NCI-H524 (cell line): ENCODE data around the gene TSPAN5.
A peak's percentile ranks its signal among the peaks of the same experiment; 100 is the strongest.
"Not testable (repeated sequence)": the region's sequence is repeated elsewhere in the genome, so short reads cannot be mapped to it uniquely, and the experiment has no call there.

ENCODE experiments used
- DNase-seq, 2 experiments: peaks; one replicate each; lab custom pipeline; 2025; lab: John Stamatoyannopoulos, UW

TSPAN5 gene

DNA sequence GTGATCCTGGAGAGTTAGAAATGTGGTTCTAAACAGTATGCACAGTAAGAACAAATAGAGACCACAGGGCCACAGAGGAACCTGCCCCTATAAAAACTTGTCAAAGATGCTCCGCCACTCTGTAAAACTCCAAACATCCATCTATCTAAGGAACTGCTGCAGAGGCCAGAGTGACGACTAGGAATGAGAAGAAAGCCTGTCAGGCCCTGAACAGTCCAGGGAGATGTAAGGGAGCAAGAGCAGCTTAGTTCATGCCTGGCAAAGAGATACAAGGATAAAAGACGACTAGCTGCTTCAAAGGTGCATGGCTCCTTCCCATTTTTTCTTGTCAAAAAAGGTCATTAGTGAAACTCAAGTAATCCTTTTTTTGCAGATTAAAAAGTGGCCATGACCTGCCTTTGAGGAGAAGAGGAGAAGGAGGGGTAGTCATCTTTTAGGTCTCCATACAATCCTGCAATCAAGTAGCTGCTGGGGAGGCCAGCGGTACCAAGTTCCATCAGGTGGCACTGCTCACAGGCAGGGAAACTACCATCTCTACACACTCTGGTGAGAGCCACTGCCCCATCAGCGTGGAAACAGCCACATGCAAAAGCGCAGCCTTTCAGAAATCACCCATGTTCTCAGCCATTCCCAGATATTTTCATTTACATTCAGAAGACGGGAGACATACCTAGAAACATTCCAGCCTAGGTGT, 162.1 kb downstream of the TSPAN5 start:
- no peak for DNase-seq

DNA sequence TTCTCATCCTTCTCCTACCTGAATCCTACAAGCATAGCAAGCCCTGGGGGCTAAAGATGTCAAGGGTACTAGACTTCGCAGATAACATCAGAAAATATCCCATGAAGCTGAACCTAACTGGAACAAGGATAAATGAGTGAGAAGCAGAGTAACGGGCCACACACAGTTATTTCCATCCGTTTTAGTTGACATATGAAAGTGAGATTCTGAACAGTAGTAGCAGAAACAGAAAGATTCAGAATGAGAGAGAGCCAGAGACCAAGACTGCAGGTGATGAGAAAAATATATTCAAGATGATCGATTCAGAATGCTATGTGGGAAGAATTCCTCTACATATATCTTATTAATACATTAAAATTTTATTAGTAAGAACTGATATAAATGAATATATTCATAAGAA, 165.1 kb downstream of the TSPAN5 start:
- no peak for DNase-seq

DNA sequence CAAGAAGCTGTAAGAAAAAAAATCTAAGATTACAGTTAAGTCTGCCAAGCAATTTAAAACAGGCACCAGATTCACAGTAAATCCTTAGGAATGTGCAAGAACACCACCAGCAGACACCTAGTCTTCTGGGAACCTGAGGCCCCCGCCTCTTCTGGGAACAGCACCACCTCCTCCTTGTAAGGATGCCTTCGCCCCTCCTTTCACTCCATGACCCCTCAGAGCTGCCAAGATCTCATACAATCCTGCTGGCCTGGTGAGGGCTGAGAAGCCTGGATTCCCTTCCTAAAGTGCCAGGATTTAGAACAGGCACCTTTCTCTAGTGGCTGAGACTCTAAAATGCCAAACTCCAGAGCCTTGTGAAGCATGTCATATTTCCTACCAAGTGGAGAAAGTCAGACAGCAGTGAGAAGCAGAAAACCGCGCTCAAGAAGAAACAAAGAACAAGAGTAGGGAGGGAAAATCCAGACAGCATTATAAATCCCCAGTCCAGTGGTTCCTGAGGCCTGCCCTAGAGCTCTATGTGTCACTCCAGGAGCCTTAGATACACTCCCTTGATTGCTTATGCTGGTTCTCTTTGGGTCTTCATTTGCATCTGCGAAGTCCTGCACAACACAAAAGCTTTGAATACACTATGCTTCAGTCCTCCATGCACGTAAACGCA, 166.4 kb downstream of the TSPAN5 start:
- DNase-seq, result no peak

DNA sequence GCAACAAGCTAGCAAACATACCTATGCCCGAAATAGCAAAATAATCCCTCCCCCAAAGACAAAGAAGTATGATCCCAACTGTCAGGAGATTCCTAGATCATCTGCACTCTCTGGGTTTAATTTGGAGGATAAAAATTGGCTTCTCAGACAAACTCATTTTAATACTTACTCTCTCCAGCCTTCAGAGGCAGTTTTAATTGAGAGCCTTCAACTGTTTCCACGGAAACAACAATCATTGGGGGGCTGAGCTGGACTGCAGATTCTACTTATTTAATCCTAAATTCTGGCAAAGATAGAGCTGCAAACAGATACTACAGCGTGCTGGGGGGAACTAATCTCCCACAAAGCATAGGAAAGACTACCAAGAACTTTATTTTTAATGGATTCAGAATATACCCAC, 168.2 kb downstream of the TSPAN5 start:
- no peak for DNase-seq

DNA sequence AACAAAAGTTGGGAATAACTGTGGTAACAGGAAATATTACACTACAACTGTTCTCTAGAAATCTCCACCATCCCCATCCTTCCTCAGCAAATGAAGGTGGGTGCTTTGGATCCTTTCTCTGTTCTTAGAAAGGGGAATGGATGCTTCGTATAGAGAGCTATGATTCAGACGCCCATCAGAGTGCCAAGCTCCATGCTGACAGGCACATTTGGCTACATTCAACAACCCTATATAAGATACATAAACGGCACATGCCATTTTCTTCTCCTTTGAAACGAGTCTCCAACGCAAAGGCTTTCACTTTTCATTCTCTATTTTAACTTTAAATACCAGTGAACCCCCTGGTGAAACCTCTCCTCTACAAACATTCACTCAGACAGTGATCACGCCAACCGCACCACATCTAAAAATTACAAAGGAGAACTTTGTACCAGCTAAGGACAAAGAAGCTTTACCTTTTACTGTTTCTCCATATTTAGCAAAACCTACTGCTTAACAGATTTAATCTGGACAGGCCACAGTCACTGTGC, 172.5 kb downstream of the TSPAN5 start:
- no peak for DNase-seq

DNA sequence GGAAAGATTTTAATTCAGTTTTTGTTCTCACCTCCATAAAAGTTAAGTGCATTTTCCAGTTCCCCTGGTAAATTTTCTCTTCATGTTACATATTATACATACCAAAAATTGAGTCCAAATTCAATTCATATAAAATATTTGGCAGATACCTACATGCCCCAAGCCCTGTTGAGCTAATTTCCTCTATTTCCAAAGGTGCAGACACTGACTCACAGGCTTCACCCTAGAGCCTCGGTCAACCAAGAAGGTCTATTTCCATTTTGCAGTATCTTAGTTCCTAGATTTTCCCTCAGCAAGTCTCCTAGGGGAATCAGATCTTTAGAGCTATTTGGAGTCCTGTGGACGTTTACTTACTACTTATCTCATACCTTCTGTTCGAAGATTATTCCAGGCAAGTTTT, 174.4 kb downstream of the TSPAN5 start:
- DNase-seq, result no peak

DNA sequence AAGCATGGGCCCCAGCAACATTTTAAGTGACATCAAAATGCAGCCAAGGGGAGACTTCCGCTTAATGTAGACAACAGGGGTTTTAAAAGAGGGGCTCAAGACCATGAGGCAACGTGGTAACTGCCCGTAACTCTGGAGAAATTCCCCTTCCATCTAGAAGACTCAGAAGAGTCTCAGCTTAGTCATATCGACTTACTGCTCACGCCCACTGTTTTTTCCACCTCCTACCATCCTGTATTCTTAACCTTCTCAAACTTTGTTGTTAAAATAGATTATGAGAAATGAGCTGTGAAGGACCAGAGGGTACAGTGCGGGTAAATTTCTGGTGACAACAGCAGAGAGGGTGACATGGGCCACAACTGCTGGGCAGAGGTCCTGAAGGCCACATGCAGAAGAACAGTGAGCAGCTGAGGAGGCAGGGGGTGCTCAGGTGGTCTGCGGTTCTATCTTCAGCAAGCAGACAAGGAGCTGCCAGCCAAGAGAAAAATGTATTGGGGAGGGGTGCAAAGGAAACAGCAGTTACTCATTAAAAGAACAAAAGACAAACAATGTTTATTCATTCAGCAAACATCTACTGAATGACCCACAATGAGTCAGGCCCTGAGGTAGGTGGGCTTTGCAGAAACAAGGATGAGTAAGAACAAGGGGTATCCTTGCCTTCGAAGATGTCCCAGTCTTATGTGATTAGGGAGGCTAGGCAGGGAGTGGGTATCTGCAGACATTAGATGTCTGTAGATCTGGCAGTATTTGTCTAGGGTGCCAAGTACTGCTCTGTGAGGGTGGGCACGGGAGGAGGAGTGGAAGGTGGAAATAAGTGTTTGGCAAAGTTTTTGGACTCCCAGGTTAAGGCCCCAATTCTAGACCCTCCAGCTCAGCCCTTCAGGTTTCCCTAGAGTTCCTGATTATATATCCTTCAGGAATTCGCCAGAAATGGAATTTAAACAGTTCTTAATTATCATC, 175.3 kb downstream of the TSPAN5 start:
- DNase-seq, result no peak

DNA sequence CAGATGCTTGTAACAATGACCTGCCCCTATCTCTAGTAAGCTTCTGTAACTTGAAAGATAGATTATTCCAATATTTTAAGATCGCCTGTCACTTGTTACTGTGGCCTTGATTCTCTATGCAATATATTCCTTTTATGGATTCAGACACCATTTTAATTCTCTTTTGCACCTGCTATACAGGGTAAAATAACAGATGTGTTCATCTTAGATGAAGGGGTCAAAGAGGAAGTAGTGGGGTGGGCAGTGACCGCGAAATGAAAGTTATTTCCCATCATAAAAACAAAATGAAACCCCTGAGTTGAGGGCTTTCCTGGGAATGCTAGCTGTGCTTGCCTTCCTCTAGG, 175.9 kb downstream of the TSPAN5 start:
- no peak for DNase-seq

DNA sequence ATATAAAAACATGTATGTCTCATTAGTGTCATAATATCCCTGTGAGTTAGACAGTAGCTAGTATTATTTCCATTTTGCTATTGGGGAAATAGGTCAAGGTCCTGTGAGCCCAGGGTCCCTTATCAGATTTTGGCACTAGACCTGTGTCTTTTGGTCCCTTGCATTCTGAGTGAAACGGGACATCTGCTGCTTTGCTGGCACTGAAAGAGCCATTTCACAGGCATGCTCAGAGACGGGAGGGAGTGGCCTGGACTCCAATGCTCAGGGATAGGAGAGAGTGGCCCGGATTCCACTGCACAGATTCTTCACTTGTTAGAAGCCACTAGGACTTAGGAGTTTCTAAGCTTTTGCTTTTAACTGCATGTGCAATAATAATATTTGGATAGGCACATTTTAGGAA, 177.2 kb downstream of the TSPAN5 start:
- DNase-seq, result no peak

DNA sequence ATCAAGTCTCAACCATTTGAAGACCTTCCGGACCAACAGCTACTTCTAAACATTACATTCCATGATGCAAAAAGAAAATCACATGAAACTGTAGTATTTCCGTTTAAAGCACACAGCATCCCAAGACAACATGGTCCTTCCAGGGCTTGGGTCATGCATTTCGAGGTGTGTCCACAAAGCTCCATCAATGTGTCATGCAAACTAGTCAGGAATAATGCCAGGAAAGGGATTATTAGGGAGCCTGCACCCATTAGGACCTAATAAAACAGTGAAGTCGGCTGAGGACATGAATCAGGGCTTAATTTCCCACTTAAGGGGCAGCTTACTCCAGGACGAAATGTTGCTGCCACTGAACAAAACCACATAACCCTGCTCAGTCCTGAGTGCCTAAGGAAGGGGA, 177.9 kb downstream of the TSPAN5 start:
- DNase-seq, result no peak

DNA sequence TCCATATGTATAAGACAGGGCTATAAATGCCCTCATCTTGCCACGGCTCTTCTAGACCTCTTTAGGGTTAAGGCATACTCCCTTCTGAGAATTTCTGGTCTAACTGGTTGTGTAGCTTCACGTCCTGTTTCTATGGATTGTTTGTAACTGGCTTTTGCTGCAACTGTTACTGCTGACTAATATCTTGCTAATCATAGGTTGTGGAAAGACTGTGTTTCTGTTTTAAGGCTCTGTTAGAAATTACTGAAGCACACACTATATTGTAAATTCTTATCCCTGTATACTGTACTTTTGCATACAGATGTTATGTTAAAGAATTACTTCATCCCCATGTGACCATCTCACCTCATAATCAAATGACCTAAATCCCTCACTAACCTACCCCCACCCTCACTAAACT, 178.8 kb downstream of the TSPAN5 start:
- not testable (repeated sequence) for DNase-seq

DNA sequence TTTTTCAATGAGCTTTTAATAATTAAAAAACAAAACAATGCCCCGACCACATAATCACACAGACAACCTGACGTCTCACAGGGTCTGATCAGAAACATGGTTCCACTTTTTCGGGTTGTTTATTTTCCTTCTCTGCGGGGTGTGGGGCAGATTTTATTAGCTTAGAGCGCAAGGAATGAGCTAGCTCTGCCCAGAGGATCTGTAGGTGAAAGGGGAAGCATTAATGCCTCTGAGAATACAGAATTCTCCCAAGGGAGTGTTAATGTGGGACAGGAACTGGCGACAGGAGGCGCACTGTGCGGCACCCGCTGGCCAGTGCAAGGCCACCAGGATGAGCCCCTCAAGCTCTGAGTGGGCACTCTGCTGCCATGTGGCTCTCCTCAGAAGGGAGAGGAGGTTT, 181.5 kb downstream of the TSPAN5 start:
- no peak for DNase-seq

DNA sequence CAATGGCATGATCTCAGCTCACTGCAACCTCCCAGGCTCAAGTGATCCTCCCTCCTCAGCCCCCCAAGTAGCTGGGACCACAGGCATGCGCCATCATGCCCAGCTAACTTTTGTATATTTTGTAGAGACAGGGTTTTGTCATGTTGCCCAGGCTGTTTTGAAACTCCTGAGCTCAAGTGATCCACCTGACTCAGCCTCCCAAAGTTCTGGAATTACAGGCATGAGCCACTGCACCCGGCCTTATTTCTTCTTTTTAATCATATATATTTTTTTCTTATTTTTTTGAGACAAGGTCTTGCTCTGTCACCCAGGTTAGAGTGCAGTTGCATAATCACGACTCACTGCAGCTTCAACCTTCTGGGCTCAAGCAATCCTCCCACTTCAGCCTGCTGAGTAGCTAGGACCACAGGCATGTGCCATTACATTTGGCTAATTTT, 184.0 kb downstream of the TSPAN5 start:
- DNase-seq, result no peak

DNA sequence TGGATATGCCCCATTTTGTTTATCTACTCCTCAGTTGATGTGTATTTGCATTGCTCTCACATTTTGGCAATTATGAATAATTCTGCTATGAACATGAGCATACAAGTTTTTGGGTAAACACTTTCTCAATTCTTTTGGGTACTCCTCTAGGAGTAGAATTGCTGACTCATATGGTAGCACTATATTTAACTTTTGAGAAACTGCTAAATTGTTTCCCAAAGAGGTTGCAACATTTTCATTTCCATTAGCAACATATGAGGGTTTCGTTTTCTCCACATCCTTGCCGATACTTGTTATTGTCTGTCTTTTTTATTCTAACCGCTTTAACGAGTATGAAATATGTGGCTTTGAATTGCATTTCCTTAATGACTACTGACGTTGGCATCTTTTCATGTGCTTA, 185.4 kb downstream of the TSPAN5 start:
- no peak for DNase-seq

DNA sequence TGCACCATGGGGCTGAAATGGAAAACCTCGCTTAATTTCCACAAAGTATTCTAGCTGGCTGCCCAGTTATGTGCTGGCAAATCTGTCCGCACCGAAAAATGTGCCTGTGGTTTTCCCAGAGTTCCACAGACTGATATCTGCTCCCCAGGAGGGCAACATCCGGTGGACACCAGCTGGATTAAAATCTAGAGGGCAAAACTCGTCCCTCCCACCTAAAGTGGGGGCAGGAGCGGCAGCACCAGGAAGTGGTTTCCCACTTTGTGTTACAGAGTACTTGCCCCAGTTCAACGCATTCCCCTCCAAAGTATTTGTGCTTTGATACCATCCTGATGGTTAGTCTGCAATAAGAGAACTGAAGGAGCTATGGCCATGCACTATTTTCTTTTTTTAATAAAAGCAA, 187.6 kb downstream of the TSPAN5 start:
- DNase-seq, result no peak

DNA sequence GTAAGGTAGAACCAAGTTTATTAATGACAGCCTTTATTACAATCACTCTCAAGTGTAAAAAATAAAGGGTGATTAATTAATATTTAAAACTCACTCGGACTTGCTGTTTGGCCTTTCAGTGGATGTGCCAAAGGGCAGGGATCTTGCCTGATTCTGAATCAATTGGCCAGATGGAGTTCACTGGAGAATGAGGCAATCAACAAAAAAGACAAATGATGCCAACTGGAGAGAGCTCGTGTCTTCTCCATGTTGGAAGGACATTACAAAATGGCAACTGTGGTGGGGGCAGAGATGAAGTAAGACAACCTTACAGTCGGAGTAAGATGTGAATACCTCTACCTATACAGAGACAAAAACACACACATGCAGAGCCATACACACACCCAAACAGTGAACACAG, 188.0 kb downstream of the TSPAN5 start:
- no peak for DNase-seq

DNA sequence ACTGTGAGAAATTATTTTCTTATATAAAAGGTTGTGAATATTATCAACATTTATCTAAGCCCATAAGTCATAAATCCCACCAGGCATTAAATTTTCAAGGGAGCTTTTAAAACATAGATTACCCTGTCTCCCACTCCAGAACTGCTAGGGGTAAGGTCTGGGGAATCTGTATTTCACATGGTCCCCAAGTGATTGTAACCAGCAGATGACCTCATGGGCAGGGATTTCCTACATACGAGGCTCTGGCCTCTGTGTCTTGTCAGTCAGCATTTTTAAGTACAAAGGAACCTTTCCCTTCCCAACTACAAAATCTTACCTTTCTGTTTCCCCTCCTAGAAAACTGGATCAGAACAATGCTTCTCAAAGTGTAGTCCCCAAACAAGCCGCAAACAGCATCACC, 188.6 kb downstream of the TSPAN5 start:
- no peak for DNase-seq

DNA sequence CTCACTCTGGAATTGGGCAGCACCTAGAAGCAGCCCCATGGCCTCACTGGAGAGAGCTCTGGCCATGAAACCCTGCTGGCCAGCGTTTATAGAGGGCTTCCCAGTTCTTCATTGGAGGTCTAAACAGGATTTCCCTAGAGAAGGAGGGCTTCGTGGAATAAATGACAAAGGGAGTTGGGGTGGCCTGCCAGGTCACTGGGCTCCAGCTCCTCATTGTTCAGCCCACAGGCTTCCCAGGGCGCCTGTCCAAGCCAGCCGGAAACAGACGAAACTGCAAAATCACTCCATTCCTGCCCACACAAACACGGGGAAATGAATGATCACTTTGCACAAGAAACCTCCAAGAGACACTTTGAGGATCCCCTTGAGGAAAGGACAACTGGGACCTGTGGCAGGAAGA, 189.7 kb downstream of the TSPAN5 start:
- DNase-seq, result no peak

DNA sequence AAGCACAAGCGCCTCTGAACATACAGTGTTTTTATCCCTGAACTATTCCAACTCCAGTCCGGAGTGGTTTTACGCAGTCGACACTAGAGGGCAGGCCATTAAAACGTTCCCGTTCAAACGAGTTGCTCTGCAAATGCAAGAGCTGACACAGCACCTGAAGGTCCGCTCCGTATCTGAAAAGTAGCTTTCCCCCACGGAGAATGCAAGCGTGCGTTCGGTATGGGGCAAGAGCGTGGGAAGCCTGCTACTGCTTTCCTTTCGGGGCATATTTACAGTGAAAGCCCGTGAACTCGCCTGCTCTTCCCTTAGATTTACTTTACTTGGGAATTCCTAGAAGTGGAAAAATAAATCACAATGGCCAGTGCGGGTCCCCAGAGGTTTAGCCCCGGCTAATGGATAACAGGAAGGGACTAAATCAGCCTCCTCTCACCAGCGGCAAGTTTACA, 190.8 kb downstream of the TSPAN5 start:
- peak; percentile 50 to 73 for DNase-seq

DNA sequence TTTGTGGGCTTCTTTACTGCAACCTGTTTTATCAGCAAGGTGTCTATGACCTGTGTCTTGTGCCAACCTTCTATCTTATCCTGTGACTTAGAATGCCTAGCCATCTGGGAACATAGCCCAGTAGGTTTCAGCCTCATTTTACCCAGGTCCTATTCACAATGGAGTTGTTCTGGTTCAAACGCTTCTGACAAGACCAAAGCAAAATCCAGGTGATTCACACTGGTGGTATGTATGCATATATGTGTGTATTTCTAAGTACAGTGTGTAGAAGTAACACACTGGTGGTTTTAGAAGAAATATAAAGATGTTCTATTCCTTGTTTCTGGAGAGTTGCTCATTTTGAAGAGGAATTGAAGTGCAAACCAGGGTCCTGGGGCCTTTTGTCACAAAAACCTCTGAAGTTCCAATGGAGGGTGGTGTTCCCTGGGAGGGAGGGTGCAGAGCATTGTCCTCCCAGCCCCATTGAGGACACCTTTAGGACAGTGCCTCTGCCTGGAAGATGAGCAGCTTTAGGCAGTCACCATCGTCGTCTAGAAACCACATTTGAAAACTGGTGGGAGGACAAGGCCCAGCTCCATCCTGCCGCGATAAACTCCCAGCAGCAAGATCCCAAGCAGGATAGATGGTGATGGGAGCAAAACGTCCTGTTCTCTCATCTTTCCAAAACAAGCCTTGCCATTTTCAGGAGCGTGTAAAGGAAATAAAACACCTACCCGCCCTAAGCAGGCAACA, 191.4 kb downstream of the TSPAN5 start:
- no peak for DNase-seq

DNA sequence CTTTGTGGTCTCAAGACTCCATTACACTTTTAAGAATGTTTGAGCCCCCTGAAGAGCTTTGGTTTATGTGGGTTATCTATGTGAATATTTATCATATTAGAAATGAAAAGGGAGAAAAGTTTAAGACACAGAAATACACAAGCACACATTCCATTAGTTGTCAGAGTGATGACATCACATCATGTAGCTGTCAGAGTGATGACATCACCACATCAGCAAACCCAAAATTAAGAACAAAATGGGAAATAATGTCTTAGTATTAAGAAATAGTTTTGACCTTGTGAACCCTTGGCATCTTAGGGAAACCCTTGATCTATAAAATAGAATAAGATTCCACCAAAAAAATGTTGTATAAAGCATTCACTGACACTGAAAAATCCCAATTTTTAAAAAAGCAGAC, 195.9 kb downstream of the TSPAN5 start:
- no peak for DNase-seq
